Right atrium auricular region (tissue), 2 donors: ENCODE data around the gene MYOM1. TPM values are rescaled to one million over a fixed set of nuclear protein-coding genes. Genes with fewer than 3 reads are reported as not detected.

Source experiments
- DNase-seq: peaks from one replicate; pipeline ENCODE4 v3.0.0-alpha.2; 2019; ENCODE audit warnings: low spot score
- H3K27ac ChIP-seq, 2 donors: fragments of 200-600 bp; sonication (generic); 1 replicate in 1 of 2; 2 replicates in 1 of 2; pipeline ENCODE4 v1.5.1; 2016 to 2019
- H3K27me3 ChIP-seq, 2 donors: fragments of 200-600 bp; sonication (generic); one replicate each; pipeline versions ENCODE4 v1.5.1 to v1.6.0; 2017 to 2019
- H3K36me3 ChIP-seq: fragments of 200-600 bp; sonication (generic); one replicate; pipeline ENCODE4 v1.5.1; 2016
- H3K4me1 ChIP-seq, 2 donors: fragments of 200-600 bp; sonication (generic); one replicate each; pipeline versions ENCODE4 v1.5.1 to v1.6.0; 2017 to 2019
- H3K4me3 ChIP-seq, 2 donors: fragments of 200-600 bp; sonication (generic); 1 replicate in 1 of 2; 2 replicates in 1 of 2; pipeline ENCODE4 v1.5.1; 2017 to 2019; ENCODE audit warnings: mild to moderate bottlenecking in 1 of 2, moderate library complexity in 1 of 2
- H3K9me3 ChIP-seq, 2 donors: fragments of 200-600 bp; sonication (generic); one replicate each; pipeline ENCODE4 v1.5.1; 2019
- CTCF ChIP-seq, 2 donors: fragments of 200-600 bp; sonication (generic); IDR thresholded peaks; one replicate each; pipeline ENCODE4 v1.5.1; 2019; ENCODE audit warnings: antibody characterized with exemption in 2 of 2
- total RNA-seq, 2 donors: library from RNA; depleted of rRNA; stranded (reverse); fragments of >200 nt; gene quantifications; one replicate each; pipeline ENCODE4 v1.1.0, GENCODE V29; 2016

MYOM1 gene
- total RNA-seq, 2 donors from 2014 or later, result 357 to 410 TPM

- H3K4me1 ChIP-seq, result peaks cover 0 to 56% of the 10 kb centered on the region in 2 donors
- peak within 1 kb of the TSS; percentile 99 to 100 for H3K27ac ChIP-seq
- no peaks in the 10 kb centered on the region for H3K9me3 ChIP-seq
- no peak for TF ChIP-seq CTCF (IDR thresholded peaks at IDR 0.05)
- peaks cover 24% of the 10 kb centered on the region for H3K36me3 ChIP-seq
- H3K27me3 ChIP-seq, result no peaks in the 10 kb centered on the region
- DNase-seq, result peak; percentile 99
- peak within 1 kb of the TSS; percentile 88 to 99 for H3K4me3 ChIP-seq
These were observed 27.7 kb upstream of the MYOM1 start, which contains the start of gene MYL12A for GRCh38 chr18:3247240-3248061. MYL12A (plus strand) TSS chr18:3247801; CDS start chr18:3253248, 5,447 bp downstream.

GRCh38 chr18:3246635-3247239 is 27.0 kb upstream of the MYOM1 start:
- TF ChIP-seq CTCF (IDR thresholded peaks at IDR 0.05), result no peak
- H3K9me3 ChIP-seq, result no peaks in the 10 kb centered on the region
- peaks cover 0 to 54% of the 10 kb centered on the region in 2 donors for H3K4me1 ChIP-seq
- no peak for DNase-seq
- H3K36me3 ChIP-seq, result peaks cover 24% of the 10 kb centered on the region
- no peaks in the 10 kb centered on the region for H3K27me3 ChIP-seq
- peak overlapping the region; percentile 88 to 99 for H3K4me3 ChIP-seq
- H3K27ac ChIP-seq, result peak overlapping the region; percentile 99 to 100

- TF ChIP-seq CTCF (IDR thresholded peaks at IDR 0.05), result peak; percentile 95 to 98
- Histone ChIP-seq H3K27ac (peak overlapping the region; percentile 99 to 100), H3K36me3 (peaks cover 24% of the 10 kb centered on the region), H3K9me3 (no peaks in the 10 kb centered on the region), H3K27me3 (no peaks in the 10 kb centered on the region), H3K4me3 (peak overlapping the region; percentile 88 to 99), H3K4me1 (peaks cover 0 to 47% of the 10 kb centered on the region in 2 donors)
- DNase-seq, result peak; percentile 94
These were observed 26.3 kb upstream of the MYOM1 start for GRCh38 chr18:3245853-3246634.

- no peak for TF ChIP-seq CTCF (IDR thresholded peaks at IDR 0.05)
- peaks cover 22% of the 10 kb centered on the region for H3K36me3 ChIP-seq
- H3K4me3 ChIP-seq, result peak overlapping the region; percentile 88 to 99
- no peaks in the 10 kb centered on the region for H3K9me3 ChIP-seq
- H3K4me1 ChIP-seq, result peaks cover 0 to 39% of the 10 kb centered on the region in 2 donors
- no peaks in the 10 kb centered on the region for H3K27me3 ChIP-seq
- no peak for DNase-seq
- H3K27ac ChIP-seq, result peak overlapping the region; percentile 99 to 100
These were observed 25.4 kb upstream of the MYOM1 start for GRCh38 chr18:3245185-3245564.

GRCh38 chr18:3238742-3239141 is 19.0 kb upstream of the MYOM1 start:
- no peak overlapping the region for H3K4me3 ChIP-seq
- H3K27ac ChIP-seq, result no peak overlapping the region
- H3K36me3 ChIP-seq, result no peaks in the 10 kb centered on the region
- no peaks in the 10 kb centered on the region for H3K9me3 ChIP-seq
- no peaks in the 10 kb centered on the region for H3K27me3 ChIP-seq
- DNase-seq, result no peak
- no peak for TF ChIP-seq CTCF (IDR thresholded peaks at IDR 0.05)
- peaks cover 0 to 6% of the 10 kb centered on the region in 2 donors for H3K4me1 ChIP-seq
